ENCODE measurements around the gene TUBA3D.
"Not testable (repeated sequence)": the region's sequence is repeated elsewhere in the genome, so short reads cannot be mapped to it uniquely, and the experiment has no call there.

Gene TUBA3D
- long read RNA-seq, donor 1 = 0 reads
- long read RNA-seq, donor 2, partial matches to known transcripts = 30 of 114 reads
- long read RNA-seq, donor 2, other reads (novel, unspliced or antisense) = 84 of 114 reads
- long read RNA-seq, donor 3 = 0 reads
- long read RNA-seq, donor 4, partial matches to known transcripts = 31 of 141 reads
- long read RNA-seq, donor 4, other reads (novel, unspliced or antisense) = 110 of 141 reads
- long read RNA-seq, donor 5 = 0 reads
- long read RNA-seq, donor 6, partial matches to known transcripts = 53 of 175 reads
- long read RNA-seq, donor 6, other reads (novel, unspliced or antisense) = 122 of 175 reads
- long read RNA-seq, donor 7, partial matches to known transcripts = 344 of 354 reads
- long read RNA-seq, donor 7, other reads (novel, unspliced or antisense) = 10 of 354 reads
- long read RNA-seq, donor 8 = 0 reads

- no peak for DNase-seq
Measured at GRCh38 chr2:131475831-131476230, at the start of gene TUBA3D. TSS of gene TUBA3D (plus strand) at chr2:131476119. CDS start at chr2:131476200, 81 bp downstream.

GRCh38 chr2:131426727-131427126, 49.2 kb upstream of the TUBA3D start:
- DNase-seq = no peak

- DNase-seq = no peak
Measured at GRCh38 chr2:131431336-131431735, 44.6 kb upstream of the TUBA3D start.

GRCh38 chr2:131440742-131441468, 35.0 kb upstream of the TUBA3D start:
- not testable (repeated sequence) for DNase-seq

- not testable (repeated sequence) for DNase-seq
Measured at GRCh38 chr2:131444736-131445514, 31.0 kb upstream of the TUBA3D start.

- not testable (repeated sequence) for DNase-seq
Measured at GRCh38 chr2:131445515-131445797, 30.5 kb upstream of the TUBA3D start.

GRCh38 chr2:131445896-131446295, 30.0 kb upstream of the TUBA3D start:
- DNase-seq = no peak

GRCh38 chr2:131447981-131448380, 27.9 kb upstream of the TUBA3D start:
- DNase-seq = not testable (repeated sequence)

- DNase-seq = not testable (repeated sequence)
Measured at GRCh38 chr2:131451265-131451949, 24.5 kb upstream of the TUBA3D start.

- not testable (repeated sequence) for DNase-seq
Measured at GRCh38 chr2:131454914-131455313, 21.0 kb upstream of the TUBA3D start.

GRCh38 chr2:131467722-131468121, 8.2 kb upstream of the TUBA3D start:
- DNase-seq = not testable (repeated sequence)

GRCh38 chr2:131470944-131471343, 5.0 kb upstream of the TUBA3D start:
- DNase-seq = not testable (repeated sequence)

- DNase-seq = not testable (repeated sequence)
Measured at GRCh38 chr2:131471624-131472023, 4.3 kb upstream of the TUBA3D start.

- not testable (repeated sequence) for DNase-seq
Measured at GRCh38 chr2:131473266-131473665, 2.7 kb upstream of the TUBA3D start.

GRCh38 chr2:131476363-131476762, 444 bp downstream of the TUBA3D start:
- not testable (repeated sequence) for DNase-seq

GRCh38 chr2:131477227-131477626, 1.3 kb downstream of the TUBA3D start:
- not testable (repeated sequence) for DNase-seq

- not testable (repeated sequence) for DNase-seq
Measured at GRCh38 chr2:131478074-131478849, 2.3 kb downstream of the TUBA3D start.

GRCh38 chr2:131478850-131479461, 3.0 kb downstream of the TUBA3D start:
- DNase-seq = not testable (repeated sequence)

- not testable (repeated sequence) for DNase-seq
Measured at GRCh38 chr2:131480351-131480750, 4.4 kb downstream of the TUBA3D start.

GRCh38 chr2:131482506-131483155, 6.7 kb downstream of the TUBA3D start:
- DNase-seq = not testable (repeated sequence)
